ENCODE measurements around the gene GPR119.
"Not testable (repeated sequence)": the region's sequence is repeated elsewhere in the genome, so short reads cannot be mapped to it uniquely, and the experiment has no call there.

GPR119 gene

DNA sequence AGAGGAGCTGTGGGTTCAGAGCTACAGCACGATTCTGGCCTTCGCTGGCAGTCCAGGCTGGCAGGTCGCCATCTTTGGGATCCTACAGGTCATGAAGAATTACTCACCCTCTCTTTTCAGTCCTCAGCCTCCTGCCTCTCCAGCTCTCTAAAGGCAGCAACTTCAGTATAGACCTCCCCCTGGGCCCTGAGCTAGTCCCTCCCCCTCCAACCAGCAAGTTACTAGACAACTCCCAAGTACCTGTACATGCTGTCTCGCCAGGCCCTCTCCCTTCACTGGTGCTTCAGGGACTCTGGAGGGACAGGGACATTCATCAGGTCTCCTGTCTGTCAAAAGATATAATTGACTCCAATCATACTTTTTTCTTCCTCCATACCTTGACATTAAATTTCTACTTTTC lies at the start of gene GPR119:
Gene GPR119, minus strand, starts transcription at position 155 of the 400 bp plus-strand sequence. CDS start 227 bp downstream, outside the sequence.
- no peak for DNase-seq (ENCODE audit: low spot score)

DNA sequence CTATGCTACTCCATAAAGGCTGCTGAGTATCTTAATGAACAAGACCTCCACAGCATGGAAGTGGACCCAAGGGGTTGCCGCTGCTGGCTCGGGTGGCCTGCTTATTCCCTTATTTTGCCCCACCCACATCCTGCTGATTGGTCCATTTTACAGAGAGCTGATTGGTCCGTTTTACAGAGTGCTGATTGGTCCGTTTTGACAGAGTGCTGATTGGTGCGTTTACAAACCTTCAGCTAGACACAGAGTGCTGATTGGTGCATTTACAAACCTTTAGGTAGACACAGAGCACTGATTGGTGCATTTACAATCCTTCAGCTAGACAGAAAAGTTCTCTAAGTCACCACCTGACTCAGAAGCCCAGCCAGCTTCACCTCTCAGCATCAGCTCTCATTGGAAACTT lies 43.8 kb upstream of the GPR119 start:
- not testable (repeated sequence) for DNase-seq (ENCODE audit: low spot score)

DNA sequence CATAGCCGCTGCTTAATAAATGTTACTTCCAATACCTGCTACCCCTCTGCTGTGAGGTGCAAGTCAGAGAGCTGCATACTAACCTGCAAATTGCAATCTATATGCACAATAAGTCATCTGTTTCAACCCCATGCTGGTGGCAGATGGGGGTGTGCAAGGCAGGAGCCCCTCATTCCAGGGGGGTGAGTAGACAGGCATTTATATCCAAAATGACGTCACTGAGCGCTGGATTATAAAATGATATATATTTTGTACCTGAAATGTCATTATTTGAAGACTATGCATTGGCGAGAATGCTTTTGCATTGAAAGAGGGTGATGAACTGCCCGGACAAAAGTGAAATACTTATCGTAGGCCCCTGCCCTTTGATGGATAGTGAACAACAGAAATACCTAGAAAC lies 41.1 kb upstream of the GPR119 start:
- DNase-seq (ENCODE audit: low spot score) = no peak

DNA sequence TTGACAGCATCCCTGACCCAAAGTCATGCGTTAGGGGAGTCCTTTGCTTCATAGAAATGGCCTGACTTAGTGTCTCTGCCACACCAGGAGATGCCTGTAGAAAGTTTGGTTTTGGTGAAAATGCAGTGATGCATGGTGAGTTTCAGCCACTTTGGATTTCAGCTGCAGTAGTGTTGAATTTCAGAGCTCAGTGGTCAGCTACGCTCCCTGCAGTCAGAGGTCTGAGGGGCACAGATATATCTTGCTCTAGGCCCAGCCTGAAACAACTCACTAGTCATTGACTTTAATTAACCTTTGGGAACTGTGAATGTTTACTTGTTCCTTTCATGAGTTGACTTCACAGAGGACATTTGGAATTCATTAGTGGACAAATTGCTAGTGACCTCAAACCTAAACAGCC lies 33.8 kb upstream of the GPR119 start:
- DNase-seq (ENCODE audit: low spot score) = no peak

DNA sequence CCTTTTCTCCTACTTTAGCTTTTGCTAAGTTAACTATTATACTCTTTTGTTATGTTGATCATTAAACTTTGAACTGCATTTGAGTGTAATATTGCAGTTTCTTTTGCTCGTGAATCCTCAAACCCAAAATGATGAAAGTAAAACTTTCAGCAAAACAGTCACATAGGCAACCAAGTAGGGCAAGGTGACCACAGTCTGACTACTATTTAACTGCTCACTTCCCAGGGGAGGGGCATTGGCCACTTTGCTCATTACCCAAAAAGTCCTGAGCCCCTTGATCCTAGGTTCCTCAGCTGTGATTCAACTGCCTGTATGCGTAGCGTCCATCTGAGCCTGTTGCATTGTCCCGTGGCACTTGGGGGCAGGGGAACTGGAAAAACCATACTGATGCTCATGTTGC lies 33.3 kb upstream of the GPR119 start:
- DNase-seq (ENCODE audit: low spot score) = no peak

DNA sequence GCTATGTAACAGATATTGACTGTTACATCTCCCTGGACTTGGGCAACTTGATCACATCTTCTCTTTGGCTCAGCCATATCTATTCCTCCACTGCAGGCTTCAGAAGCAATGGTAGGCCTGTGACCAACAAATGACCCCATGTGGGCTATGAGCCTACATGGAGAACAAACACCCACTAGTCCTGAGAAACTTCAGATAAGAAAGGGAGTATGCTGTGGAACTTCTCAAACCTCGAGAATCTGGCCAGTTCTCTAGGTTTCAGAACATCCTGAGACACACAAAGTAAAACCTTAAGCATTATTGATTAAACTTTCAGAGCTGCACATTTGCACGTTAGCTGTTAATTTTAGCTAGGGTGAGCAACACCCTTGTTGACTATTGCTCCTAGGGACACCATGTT lies 32.6 kb upstream of the GPR119 start:
- DNase-seq (ENCODE audit: low spot score) = no peak

DNA sequence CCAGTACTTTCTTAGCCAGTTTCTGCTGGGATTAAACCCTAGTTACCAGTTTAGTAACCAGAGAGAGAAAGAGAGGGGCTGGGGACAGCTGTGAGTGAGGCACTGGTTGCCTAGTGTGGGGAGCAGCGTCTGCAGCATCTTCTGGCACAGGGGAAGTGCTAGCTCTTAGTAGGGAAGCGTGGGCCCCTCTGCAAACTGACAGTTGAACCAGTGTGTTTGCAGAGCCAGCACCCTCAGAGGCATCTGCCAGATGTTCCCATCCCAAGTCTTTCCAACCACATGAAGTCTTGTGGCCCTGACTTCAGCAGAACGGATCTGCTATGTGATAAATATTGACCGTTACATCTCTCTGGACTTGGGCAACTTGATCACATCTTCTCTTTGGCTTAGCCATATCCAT lies 31.3 kb upstream of the GPR119 start:
- no peak for DNase-seq (ENCODE audit: low spot score)

DNA sequence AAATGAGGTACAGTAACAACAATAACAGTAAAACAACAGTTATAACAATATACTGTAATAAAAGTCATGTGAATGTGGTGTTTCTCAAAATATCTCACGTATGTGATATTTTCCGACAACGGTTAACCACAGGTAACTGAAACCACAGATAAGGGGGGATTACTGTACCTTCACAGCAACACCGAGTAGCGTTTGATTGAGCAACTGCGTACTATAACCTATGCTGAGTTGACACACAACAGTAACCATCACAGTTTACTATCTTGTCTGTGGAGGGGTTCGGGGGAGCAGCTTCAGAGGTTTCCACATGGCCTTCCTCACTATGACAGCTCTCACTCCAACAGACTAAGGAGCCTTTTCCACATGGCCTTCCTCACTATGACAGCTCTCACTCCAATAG lies 29.7 kb upstream of the GPR119 start:
- DNase-seq (ENCODE audit: low spot score) = no peak

DNA sequence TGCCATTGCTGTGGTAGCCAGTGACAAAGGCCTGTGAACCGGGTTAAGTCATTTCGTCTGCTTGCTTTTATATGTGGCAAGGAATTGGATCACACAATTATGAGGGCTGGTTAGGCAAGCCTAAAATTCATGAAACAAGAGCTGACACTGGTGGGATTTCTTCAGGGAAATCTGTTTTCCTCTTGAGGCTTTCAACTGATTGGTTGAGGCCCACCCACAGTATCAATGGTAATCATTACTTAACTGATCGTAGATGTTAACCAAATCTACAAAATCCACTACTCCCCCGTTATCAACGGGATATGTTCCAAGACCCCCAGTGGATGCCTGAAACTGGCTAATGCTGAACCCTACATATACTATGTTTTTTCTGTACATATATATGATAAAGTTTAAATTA lies 29.3 kb upstream of the GPR119 start:
- DNase-seq (ENCODE audit: low spot score) = no peak

DNA sequence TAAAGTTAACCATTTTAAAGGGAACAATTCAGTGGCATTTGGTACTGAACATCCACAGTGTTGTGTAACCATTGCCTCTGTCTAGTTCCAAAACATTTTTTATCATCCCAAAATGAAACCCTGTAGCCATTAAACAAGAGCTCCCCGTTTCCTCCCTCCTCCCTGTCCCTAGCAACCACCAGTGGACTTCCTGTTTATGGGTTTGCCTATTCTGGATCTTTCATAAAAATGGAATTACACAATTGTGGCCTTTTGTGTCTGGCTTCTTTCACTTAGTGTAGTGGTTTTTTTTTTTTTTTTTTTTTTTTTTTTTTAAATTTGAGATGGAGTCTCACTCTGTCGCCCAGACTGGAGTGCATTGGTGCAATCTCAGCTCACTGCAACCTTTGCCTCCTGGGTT lies 27.9 kb upstream of the GPR119 start:
- no peak for DNase-seq (ENCODE audit: low spot score)

DNA sequence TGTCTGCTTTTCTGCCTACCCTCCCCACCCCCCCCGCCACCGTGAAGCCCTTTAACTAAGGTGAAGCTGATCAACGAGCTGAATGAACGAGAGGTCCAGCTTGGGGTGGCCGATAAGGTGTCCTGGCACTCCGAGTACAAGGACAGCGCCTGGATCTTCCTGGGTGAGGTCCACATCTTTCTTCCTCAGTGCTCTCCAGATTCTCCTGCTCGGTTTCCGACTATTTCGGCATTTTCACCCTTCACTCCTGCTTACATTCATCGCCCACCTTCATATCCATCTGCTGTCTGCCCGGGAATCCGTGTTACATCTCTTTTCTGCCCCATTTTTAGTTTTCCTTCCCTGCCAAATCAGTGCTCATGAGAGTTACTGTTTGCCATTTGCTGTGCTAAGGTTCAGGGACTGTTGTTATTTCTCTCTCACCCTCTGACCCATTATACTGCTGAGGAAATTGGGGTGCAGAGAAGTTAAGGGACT lies 16.8 kb upstream of the GPR119 start:
- DNase-seq (ENCODE audit: low spot score) = no peak

DNA sequence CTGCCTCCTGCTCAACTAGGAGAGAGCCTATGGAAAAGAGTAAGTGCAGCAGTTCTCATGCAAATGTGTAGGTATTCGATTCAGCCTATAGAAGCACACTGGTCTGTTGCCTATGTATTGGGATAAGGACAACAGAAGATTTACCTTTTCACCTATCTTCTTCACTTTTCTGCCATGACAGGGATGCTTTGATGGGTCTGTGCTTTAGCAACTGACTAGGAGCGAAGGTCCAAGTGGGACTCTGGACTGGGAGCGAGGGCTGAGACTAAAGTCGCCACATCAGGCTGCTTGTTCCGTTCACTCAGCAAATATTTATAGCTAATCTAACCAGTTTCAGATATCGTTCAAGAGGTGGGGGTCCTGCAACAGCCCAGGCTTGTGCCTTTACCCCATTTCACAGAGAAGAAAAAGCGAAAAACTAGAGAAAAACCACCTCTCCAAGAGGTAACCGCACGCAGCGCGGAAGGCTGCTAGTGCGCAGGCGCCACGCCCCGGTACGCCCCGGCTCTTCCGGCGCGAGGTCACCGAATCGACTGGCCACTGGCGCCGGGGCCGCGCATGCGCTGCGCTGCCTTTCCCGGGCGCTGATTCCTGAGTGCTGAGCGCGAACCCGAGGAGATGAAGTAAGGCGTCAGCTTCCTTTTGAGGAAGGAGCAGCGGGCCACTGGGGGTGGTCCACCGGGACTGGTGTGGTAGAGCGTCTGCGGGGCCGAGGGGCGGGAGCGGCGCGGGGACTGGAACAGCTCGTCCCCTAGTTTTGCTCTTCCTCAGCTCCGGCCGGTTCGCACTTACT lies 16.1 kb upstream of the GPR119 start, which contains the start of gene RBMX2:
Gene RBMX2, plus strand, starts transcription at position 573 of the 793 bp plus-strand sequence. Its CDS starts 46 bp downstream, at position 619.
- DNase-seq (ENCODE audit: low spot score) = peak; percentile 96

DNA sequence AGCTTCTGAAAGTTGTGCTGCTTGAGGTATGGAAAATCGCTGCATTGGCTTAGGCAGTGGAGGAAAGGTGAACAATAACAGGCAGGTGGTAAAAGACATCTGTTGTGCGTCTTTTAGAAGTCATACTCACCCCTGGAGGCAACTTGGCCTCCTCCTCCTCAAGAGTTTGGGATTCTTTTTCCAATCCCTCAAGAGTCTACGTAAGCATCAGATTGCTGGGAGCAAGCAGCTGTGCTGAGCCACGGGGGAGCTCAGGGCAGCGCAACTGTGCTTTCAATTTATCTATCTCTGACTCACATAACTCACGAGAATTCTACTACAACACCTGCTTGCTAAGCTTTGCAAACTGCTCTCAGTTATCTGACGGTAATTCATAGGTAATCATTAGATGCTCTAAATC lies 9.9 kb upstream of the GPR119 start:
- no peak for DNase-seq (ENCODE audit: low spot score)

DNA sequence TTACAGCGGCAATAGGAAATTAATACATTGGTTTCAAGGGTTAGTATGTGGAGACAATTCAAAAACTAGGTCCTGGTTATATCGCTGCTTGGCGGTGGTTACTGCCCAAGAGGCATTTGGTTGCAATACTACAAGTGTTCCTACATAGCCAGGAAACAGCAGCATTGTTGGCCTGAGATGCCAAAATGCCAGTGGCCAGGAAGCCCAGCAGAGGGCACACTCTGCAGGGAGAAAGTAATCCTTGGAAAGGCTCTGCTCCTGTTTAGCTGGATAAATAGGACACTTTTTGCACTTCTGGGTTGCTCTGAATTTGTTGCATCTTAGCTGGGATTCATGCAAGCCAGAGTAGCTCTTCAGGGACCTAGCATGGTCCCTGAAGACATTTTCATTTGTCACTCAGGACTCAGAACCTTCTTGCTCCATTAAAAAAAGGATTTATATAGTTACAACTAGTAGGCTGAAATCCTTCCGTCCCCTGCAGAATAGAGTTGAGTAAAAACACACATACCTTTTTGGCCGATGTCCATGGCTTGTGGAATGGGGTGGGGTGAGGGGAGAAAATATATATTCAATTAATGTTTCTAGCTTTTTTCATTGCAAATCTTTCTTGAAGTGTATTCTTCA lies 8.1 kb upstream of the GPR119 start:
- peak; percentile 80 for DNase-seq (ENCODE audit: low spot score)

DNA sequence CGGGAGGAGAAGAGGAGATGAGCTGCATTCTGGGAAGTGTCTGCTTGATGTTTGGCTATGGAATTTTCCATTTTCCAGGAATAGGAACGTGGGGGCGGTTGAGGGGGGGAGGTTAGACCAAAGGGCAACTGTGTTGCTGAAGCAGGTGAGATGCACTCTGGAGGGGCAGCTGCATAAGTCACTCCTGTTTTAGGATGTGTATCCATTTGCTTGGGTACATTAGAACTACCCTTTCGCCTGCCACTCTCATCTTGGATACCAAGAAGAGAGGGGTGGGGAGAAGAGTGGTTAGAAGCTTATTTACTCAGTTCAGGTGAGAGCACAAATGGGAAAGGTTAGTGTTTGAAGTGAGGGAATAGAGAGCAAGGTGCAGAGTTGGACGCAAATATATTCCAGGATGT lies 934 bp upstream of the GPR119 start:
- DNase-seq (ENCODE audit: low spot score) = no peak

DNA sequence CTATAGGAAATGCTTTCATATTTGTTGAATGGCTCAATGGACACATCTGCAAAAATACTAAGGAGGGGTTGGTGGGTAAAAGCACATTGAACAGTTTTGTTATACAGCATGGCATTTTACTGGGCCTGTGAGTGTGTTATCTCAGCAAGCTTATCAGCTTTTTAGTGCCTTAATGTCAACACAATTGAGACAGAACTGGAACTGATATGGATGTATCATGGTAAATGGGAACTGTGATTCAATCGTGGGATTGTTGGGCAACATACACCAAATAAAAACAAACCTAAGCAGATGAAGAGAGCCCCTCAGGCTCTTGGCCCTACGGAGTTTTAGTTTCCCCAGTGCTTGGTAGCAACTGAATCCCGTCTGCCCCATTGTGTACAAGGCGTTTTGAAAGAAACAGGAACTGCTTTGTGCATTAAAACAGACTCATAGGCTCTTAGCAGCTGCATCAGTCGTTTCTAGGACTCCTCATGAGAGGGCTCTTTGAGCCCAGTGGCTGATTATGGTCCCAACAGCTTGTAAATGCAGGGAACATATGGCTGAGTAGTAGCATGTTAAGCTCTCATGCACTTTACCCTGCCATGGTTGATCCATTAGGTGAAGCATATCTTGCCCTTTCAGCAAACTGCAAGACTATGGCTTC lies 7.3 kb downstream of the GPR119 start:
- no peak for DNase-seq (ENCODE audit: low spot score)

DNA sequence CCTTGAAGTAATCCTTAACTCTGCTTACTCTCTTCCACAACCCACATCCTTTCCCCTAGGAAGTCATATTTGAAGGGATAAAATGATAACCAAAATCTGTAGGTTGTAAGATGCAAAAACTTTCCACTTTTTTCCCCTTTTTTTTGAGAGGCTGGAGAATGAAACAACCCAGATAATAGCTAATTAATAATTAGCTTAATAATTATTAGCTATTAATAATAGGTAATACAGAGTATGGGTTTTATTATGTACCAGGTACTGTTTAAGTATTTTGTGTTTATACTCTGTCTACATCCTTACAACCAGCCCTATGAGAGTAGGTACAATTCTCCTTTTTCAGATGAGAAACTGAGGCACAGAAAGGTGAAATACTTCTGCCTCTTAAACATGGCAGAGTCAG lies 9.4 kb downstream of the GPR119 start:
- DNase-seq (ENCODE audit: low spot score) = no peak

DNA sequence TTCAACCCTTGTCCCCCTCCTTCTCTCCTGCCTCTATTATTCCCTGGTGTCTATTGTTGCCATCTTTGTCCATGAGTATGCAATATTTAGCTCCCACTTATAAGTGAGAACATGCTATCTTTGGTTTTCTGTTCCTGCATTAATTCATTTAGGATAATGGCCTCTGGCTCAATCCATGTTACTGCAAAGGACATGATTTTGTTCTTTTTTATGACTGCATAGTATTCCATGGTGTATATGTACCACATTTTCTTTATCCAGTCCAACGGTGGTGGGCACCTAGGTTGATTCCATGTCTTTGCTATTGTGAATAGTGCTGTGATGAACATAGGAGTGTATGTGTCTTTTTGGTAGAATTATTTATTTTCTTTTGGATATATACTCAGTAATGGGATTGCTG lies 33.4 kb downstream of the GPR119 start:
- not testable (repeated sequence) for DNase-seq (ENCODE audit: low spot score)

DNA sequence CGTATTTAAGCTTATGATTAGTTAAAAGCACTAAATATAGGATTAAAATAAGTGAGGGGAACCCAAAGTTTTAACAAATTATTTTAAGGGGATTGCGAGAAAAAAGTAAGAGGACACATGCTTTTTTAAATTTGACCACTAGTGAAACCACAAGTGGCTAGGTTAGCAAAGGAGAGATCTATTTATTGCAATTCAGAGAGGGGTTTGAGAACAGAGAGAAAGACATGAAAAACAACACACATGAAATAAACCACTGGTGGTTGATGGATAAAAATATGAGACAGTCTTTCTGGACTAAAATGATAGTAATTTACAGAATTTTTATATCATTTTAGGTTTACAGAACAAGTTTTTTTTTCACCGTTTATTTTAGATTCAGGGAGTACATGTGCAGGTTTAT lies 33.9 kb downstream of the GPR119 start:
- DNase-seq (ENCODE audit: low spot score) = no peak

DNA sequence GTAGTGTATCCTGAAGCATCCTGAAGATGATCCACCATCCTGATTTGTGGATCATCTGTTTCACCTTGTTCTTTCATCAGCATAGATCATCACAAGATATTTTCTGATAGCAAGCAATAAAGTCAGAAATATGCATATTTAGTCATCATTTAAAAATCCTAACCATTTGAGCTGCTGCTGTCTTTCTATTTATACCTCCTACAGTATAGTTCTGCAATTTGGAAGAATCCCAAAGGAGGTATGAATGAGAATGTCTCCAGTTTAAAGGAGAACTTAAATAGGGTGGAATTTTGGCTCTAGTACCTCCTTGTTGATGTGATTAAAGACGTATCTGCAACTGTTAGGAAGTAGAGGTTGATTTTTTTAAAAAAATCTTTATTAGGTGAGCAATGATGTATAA lies 38.2 kb downstream of the GPR119 start:
- peak; percentile 1 for DNase-seq (ENCODE audit: low spot score)

DNA sequence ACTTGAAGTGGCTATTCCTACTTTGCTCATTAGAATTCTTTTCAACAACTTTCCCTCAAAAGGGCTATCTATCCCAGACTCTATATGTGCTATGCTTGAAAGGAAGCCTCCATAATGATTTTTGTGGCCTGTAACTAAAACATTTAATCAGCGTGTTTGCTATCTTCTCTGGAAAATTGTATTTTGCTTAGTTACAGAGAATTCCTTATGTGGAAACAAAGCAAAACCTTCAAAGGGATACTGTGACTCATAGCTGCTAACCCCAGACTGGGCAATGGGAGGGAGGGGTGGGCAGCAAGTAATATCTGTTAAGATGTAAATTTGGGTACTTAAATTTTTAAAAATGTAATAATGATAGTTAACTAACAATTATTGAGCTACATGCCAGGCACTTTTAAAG lies 42.1 kb downstream of the GPR119 start:
- no peak for DNase-seq (ENCODE audit: low spot score)

DNA sequence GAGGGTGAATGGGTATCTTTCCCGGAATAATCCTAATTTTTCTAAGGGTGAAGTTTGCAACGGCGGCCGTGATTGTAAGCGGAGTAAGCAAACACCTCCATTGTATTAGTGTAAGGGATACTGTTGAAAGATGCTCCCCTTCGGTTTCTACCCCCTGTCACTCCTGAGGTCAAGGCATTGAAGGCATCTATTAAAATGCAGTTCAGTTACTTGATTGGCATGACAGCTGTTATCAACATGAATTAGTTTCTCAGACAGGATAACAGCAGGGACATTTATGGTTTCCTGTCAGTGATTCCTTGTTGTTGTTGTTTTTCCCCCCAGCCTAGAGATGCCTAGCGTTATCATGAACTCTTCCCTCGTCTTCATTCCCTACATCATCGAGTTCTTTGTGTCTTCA lies 45.2 kb downstream of the GPR119 start:
- no peak for DNase-seq (ENCODE audit: low spot score)
